OCI-LY1 (cell line): Measurements from ENCODE around the gene LRRC8B.
"Not testable (repeated sequence)": the region's sequence is repeated elsewhere in the genome, so short reads cannot be mapped to it uniquely, and the experiment has no call there.

ENCODE experiments used
- H2AFZ ChIP-seq: fragments of 200-600 bp; sonication (generic), shearing (Covaris generic); 2 replicates; pipeline ENCODE4 v1.6.0; 2014; ENCODE audit warnings: antibody characterized with exemption, mild to moderate bottlenecking, low read length
- H3F3A ChIP-seq: fragments of 200-600 bp; sonication (generic), shearing (Covaris generic); 2 replicates; pipeline ENCODE4 v1.6.0; 2014; ENCODE audit warnings: mild to moderate bottlenecking, antibody characterized with exemption, low read length, moderate library complexity; ENCODE audit not compliant: insufficient read depth
- H3K27ac ChIP-seq: fragments of 200-600 bp; sonication (generic); 2 replicates; pipeline ENCODE4 v1.5.1; 2014; ENCODE audit warnings: low read length, mixed run types, mild to moderate bottlenecking, low read depth; ENCODE audit not compliant: poor library complexity, severe bottlenecking
- H3K27me3 ChIP-seq: fragments of 200-600 bp; sonication (generic); 2 replicates; pipeline ENCODE4 v1.6.0; 2014; ENCODE audit warnings: antibody characterized with exemption, mild to moderate bottlenecking, low read length, moderate library complexity; ENCODE audit not compliant: insufficient read depth
- H3K36me3 ChIP-seq: fragments of 200-600 bp; sonication (generic); 2 replicates; pipeline ENCODE4 v1.6.1; 2014; ENCODE audit warnings: mild to moderate bottlenecking, antibody characterized with exemption, low read length, moderate library complexity, mixed read lengths; ENCODE audit not compliant: insufficient read depth
- H3K4me1 ChIP-seq: fragments of 200-600 bp; sonication (generic); 2 replicates; pipeline ENCODE4 v1.5.1; 2014; ENCODE audit warnings: mild to moderate bottlenecking, low read length, moderate library complexity; ENCODE audit not compliant: insufficient read depth, severe bottlenecking
- H3K4me2 ChIP-seq: fragments of 200-600 bp; sonication (generic), shearing (Covaris generic); 2 replicates; pipeline ENCODE4 v1.6.1; 2014; ENCODE audit warnings: low read length
- H3K4me3 ChIP-seq: fragments of 200-600 bp; sonication (generic); 2 replicates; pipeline ENCODE4 v1.5.1; 2014; ENCODE audit warnings: low read length, low read depth, mild to moderate bottlenecking, mixed read lengths; ENCODE audit not compliant: poor library complexity, severe bottlenecking
- H3K79me2 ChIP-seq: fragments of 200-600 bp; shearing (Covaris generic); 2 replicates; pipeline ENCODE4 v1.6.1; 2016; ENCODE audit warnings: mixed run types, low read length, mixed read lengths; ENCODE audit not compliant: insufficient read depth
- H3K9ac ChIP-seq: fragments of 200-600 bp; sonication (generic), shearing (Covaris generic); 2 replicates; pipeline ENCODE4 v1.6.1; 2014; ENCODE audit warnings: mild to moderate bottlenecking, low read length, mixed read lengths
- H3K9me2 ChIP-seq: fragments of 200-600 bp; sonication (generic), shearing (Covaris generic); 2 replicates; pipeline ENCODE4 v1.6.1; 2014; ENCODE audit warnings: low read depth, mild to moderate bottlenecking, low read length, mixed read lengths
- H3K9me3 ChIP-seq: fragments of 200-600 bp; shearing (Covaris generic); 2 replicates; pipeline ENCODE4 v1.6.1; 2014; ENCODE audit warnings: low read length, mixed read lengths
- H4K20me1 ChIP-seq: fragments of 200-600 bp; sonication (generic), shearing (Covaris generic); 2 replicates; pipeline ENCODE4 v1.6.0; 2016; ENCODE audit warnings: mild to moderate bottlenecking, low read length; ENCODE audit not compliant: insufficient read depth
- CTCF ChIP-seq: fragments of 200-600 bp; sonication (generic), shearing (Covaris generic); IDR thresholded peaks from 2 replicates; pipeline ENCODE4 v1.5.1; 2017; ENCODE audit warnings: mild to moderate bottlenecking, antibody characterized with exemption, low read length, moderate library complexity, mixed read lengths
- EZH2 ChIP-seq: fragments of 200-600 bp; sonication (generic), shearing (Covaris generic); IDR thresholded peaks from 2 replicates; pipeline ENCODE4 v1.8.0; 2017; ENCODE audit warnings: borderline replicate concordance, mixed run types, mild to moderate bottlenecking, antibody characterized with exemption, low read length, moderate library complexity, mixed read lengths

Gene LRRC8B

GRCh38 chr1:89503690-89504089 is 20.9 kb upstream of the LRRC8B start:
- Histone ChIP-seq H3K4me3 (no peak overlapping the region), H3K4me2 (no peak overlapping the region), H3K9ac (no peak overlapping the region), H3K79me2 (no peaks in the 10 kb centered on the region), H3K9me2 (no peaks in the 10 kb centered on the region), H3K36me3 (no peaks in the 10 kb centered on the region), H3K4me1 (no peaks in the 10 kb centered on the region), H4K20me1 (no peaks in the 10 kb centered on the region), H2AFZ (no peak overlapping the region), H3K9me3 (peaks cover 6% of the 10 kb centered on the region), H3K27me3 (no peaks in the 10 kb centered on the region), H3K27ac (no peak overlapping the region), H3F3A (no peaks in the 10 kb centered on the region)
- TF ChIP-seq CTCF (no peak), EZH2 (no peak)

GRCh38 chr1:89510061-89510460 is 14.6 kb upstream of the LRRC8B start:
- H3K79me2 ChIP-seq, H4K20me1 ChIP-seq, H3K9me2 ChIP-seq, H3K9ac ChIP-seq, H3K27ac ChIP-seq, H3K4me2 ChIP-seq, H3F3A ChIP-seq, H3K36me3 ChIP-seq, H3K27me3 ChIP-seq, H3K4me3 ChIP-seq, H3K4me1 ChIP-seq, H2AFZ ChIP-seq: not testable (repeated sequence)
- H3K9me3 ChIP-seq = peaks cover 11% of the 10 kb centered on the region

GRCh38 chr1:89512996-89513720 is 11.5 kb upstream of the LRRC8B start:
- H3K79me2 ChIP-seq = no peaks in the 10 kb centered on the region
- no peak overlapping the region for H3K4me3 ChIP-seq
- no peak overlapping the region for H3K9ac ChIP-seq
- H3K36me3 ChIP-seq = no peaks in the 10 kb centered on the region; the same call in 1 of the 2 replicates
- H2AFZ ChIP-seq = no peak overlapping the region
- peaks cover 7% of the 10 kb centered on the region for H3K9me3 ChIP-seq
- H3K9me2 ChIP-seq = no peaks in the 10 kb centered on the region
- no peak overlapping the region for H3K27ac ChIP-seq
- no peak overlapping the region for H3K4me2 ChIP-seq
- TF ChIP-seq CTCF (no peak), EZH2 (no peak)
- no peaks in the 10 kb centered on the region for H3K27me3 ChIP-seq
- no peaks in the 10 kb centered on the region for H3K4me1 ChIP-seq
- H4K20me1 ChIP-seq = no peaks in the 10 kb centered on the region
- H3F3A ChIP-seq = no peaks in the 10 kb centered on the region

- no peak overlapping the region for H2AFZ ChIP-seq
These were observed 8.6 kb upstream of the LRRC8B start for GRCh38 chr1:89516055-89516454.

More at GRCh38 chr1:89516055-89516454, 8.6 kb upstream of the LRRC8B start:
- no peaks in the 10 kb centered on the region for H3F3A ChIP-seq
- H3K4me2 ChIP-seq = no peak overlapping the region
- no peaks in the 10 kb centered on the region; the same call in 1 of the 2 replicates for H3K36me3 ChIP-seq
- H3K79me2 ChIP-seq = no peaks in the 10 kb centered on the region
- no peaks in the 10 kb centered on the region for H3K9me3 ChIP-seq
- no peak overlapping the region for H3K9ac ChIP-seq
- no peaks in the 10 kb centered on the region for H3K4me1 ChIP-seq
- no peak overlapping the region for H3K4me3 ChIP-seq
- H3K9me2 ChIP-seq = no peaks in the 10 kb centered on the region
- no peak overlapping the region for H3K27ac ChIP-seq
- no peaks in the 10 kb centered on the region for H4K20me1 ChIP-seq
- H3K27me3 ChIP-seq = no peaks in the 10 kb centered on the region
- TF ChIP-seq CTCF (no peak), EZH2 (no peak)
